Hepatocyte (in vitro differentiated cells): ENCODE measurements around the gene PCNA. TPM values are rescaled to one million over a fixed set of nuclear protein-coding genes. Genes with fewer than 3 reads are reported as not detected.

ENCODE experiments used
- DNase-seq: peaks from one replicate; pipeline ENCODE4 v3.0.0-alpha.2; 2016; ENCODE audit warnings: low spot score
- H2AFZ ChIP-seq: fragments of 200-600 bp; sonication (generic); 2 replicates; pipeline ENCODE4 v1.6.0; 2016; ENCODE audit warnings: antibody characterized with exemption, mild to moderate bottlenecking
- H3K27ac ChIP-seq: fragments of 200-600 bp; sonication (generic); 2 replicates; pipeline ENCODE4 v1.5.1; 2016; ENCODE audit warnings: mild to moderate bottlenecking
- H3K27me3 ChIP-seq: fragments of 200-600 bp; sonication (generic); 2 replicates; pipeline ENCODE4 v1.6.1; 2016
- H3K36me3 ChIP-seq: fragments of 200-600 bp; sonication (generic); replicated peaks from 2 replicates; pipeline ENCODE4 v1.5.1; 2016; ENCODE audit warnings: low read depth; ENCODE audit not compliant: insufficient read depth
- H3K4me1 ChIP-seq: fragments of 200-600 bp; sonication (generic); 2 replicates; pipeline ENCODE4 v1.5.1; 2016; ENCODE audit warnings: mild to moderate bottlenecking, moderate library complexity; ENCODE audit not compliant: insufficient read depth
- H3K4me2 ChIP-seq: fragments of 200-600 bp; sonication (generic); 2 replicates; pipeline ENCODE4 v1.6.0; 2016
- H3K4me3 ChIP-seq: fragments of 200-600 bp; sonication (generic); 2 replicates; pipeline ENCODE4 v1.5.1; 2016; ENCODE audit warnings: mild to moderate bottlenecking
- H3K79me2 ChIP-seq: fragments of 200-600 bp; sonication (generic); 2 replicates; pipeline ENCODE4 v1.6.0; 2017; ENCODE audit warnings: mild to moderate bottlenecking
- H3K9me2 ChIP-seq: fragments of 200-600 bp; sonication (generic); replicated peaks from 2 replicates; pipeline ENCODE4 v1.6.0; 2017; ENCODE audit warnings: mild to moderate bottlenecking; ENCODE audit not compliant: insufficient read depth
- H3K9me3 ChIP-seq: fragments of 200-600 bp; sonication (generic); 2 replicates; pipeline ENCODE4 v1.5.1; 2016; ENCODE audit warnings: low read depth, mild to moderate bottlenecking
- H4K20me1 ChIP-seq: fragments of 200-600 bp; sonication (generic); 2 replicates; pipeline ENCODE4 v1.6.0; 2016; ENCODE audit warnings: mild to moderate bottlenecking; ENCODE audit not compliant: insufficient read depth, poor library complexity, severe bottlenecking
- CTCF ChIP-seq: fragments of 200-600 bp; sonication (generic); IDR thresholded peaks from 2 replicates; pipeline ENCODE4 v1.5.1; 2016; ENCODE audit warnings: antibody characterized with exemption, mild to moderate bottlenecking; ENCODE audit not compliant: poor library complexity
- EZH2 ChIP-seq: fragments of 200-600 bp; sonication (generic); IDR thresholded peaks from 2 replicates; pipeline ENCODE4 v1.6.1; 2016; ENCODE audit warnings: antibody characterized with exemption, mild to moderate bottlenecking, borderline replicate concordance
- EZH2phosphoT487 ChIP-seq: fragments of 200-600 bp; sonication (generic); IDR thresholded peaks from one replicate; pipeline ENCODE4 v1.6.1; 2018; ENCODE audit warnings: antibody characterized with exemption, mild to moderate bottlenecking, low read depth, moderate library complexity; ENCODE audit not compliant: unreplicated experiment, severe bottlenecking
- WGBS: methylation state at CpG from one replicate; pipeline ENCODE4 v1.1.6; 2016; ENCODE audit warnings: low lambda C conversion rate; ENCODE audit errors: missing lambda C conversion rate; 5-methylcytosine and 5-hydroxymethylcytosine counted together
- polyA plus RNA-seq: library from polyadenylated mRNA; unstranded; fragments of >200 nt; fragmentation: Nextera tagmentation; extraction: Ambion mirVana; gene quantifications from 2 replicates; pipeline ENCODE4 v1.2.1, GENCODE V29; 2016
- total RNA-seq: library from RNA; depleted of rRNA; stranded (reverse); fragments of >200 nt; gene quantifications from 2 replicates; pipeline ENCODE4 v1.2.3, GENCODE V29; 2014

Gene PCNA
- total and polyA plus RNA-seq, 2 experiments from 2014 or later: 38.0 to 85.6 TPM

GRCh38 chr20:5156675-5157448, 37.1 kb upstream of the PCNA start:
- WGBS: 68% methylated on average over 4 of the region's 4 CpGs

GRCh38 chr20:5155404-5155803, 35.6 kb upstream of the PCNA start:
- Histone ChIP-seq H3K9me3 (no peaks in the 10 kb centered on the region), H3K27ac (peak overlapping the region; percentile 0), H3K4me2 (no peak overlapping the region), H3K36me3 (no peaks in the 10 kb centered on the region), H3K9me2 (no peaks in the 10 kb centered on the region), H3K4me1 (peaks cover 29% of the 10 kb centered on the region), H3K79me2 (peaks cover 81% of the 10 kb centered on the region), H2AFZ (no peak overlapping the region), H3K4me3 (no peak overlapping the region), H3K27me3 (no peaks in the 10 kb centered on the region), H4K20me1 (peaks cover 4% of the 10 kb centered on the region)
- DNase-seq: no peak
- WGBS: 63% methylated on average over 2 of the region's 2 CpGs
- TF ChIP-seq CTCF: no peak
- no peak for TF ChIP-seq EZH2
- TF ChIP-seq EZH2phosphoT487: no peak

More at GRCh38 chr20:5156675-5157448, 37.1 kb upstream of the PCNA start:
- no peak for DNase-seq
- no peak overlapping the region for H3K4me3 ChIP-seq
- no peak for TF ChIP-seq EZH2
- no peak for TF ChIP-seq EZH2phosphoT487
- no peak for TF ChIP-seq CTCF
- H3K27ac ChIP-seq: no peak overlapping the region
- H2AFZ ChIP-seq: no peak overlapping the region
- H3K79me2 ChIP-seq: peaks cover 82% of the 10 kb centered on the region
- peaks cover 22% of the 10 kb centered on the region for H3K4me1 ChIP-seq
- no peak overlapping the region for H3K4me2 ChIP-seq
- H3K9me3 ChIP-seq: no peaks in the 10 kb centered on the region
- H3K27me3 ChIP-seq: no peaks in the 10 kb centered on the region
- peaks cover 6% of the 10 kb centered on the region for H4K20me1 ChIP-seq
- no peaks in the 10 kb centered on the region for H3K36me3 ChIP-seq
- H3K9me2 ChIP-seq: no peaks in the 10 kb centered on the region

- H3K4me3 ChIP-seq: no peak overlapping the region
- peaks cover 81% of the 10 kb centered on the region for H3K79me2 ChIP-seq
- H3K27me3 ChIP-seq: no peaks in the 10 kb centered on the region
- peak overlapping the region; percentile 89 for H3K27ac ChIP-seq
- H3K4me1 ChIP-seq: peaks cover 36% of the 10 kb centered on the region
- no peak overlapping the region for H3K4me2 ChIP-seq
- H2AFZ ChIP-seq: no peak overlapping the region
- H3K36me3 ChIP-seq: no peaks in the 10 kb centered on the region
- TF ChIP-seq EZH2phosphoT487 (no peak), CTCF (no peak), EZH2 (no peak)
- WGBS: 94% methylated on average over 6 of the region's 6 CpGs
- no peak for DNase-seq
- peaks cover 4% of the 10 kb centered on the region for H4K20me1 ChIP-seq
- H3K9me2 ChIP-seq: no peaks in the 10 kb centered on the region
- no peaks in the 10 kb centered on the region for H3K9me3 ChIP-seq
Measured at GRCh38 chr20:5154543-5154925, 34.8 kb upstream of the PCNA start.
